Endothelial cell of umbilical vein (primary cell): ENCODE results near the gene SUFU.

ENCODE experiments used
- CTCF ChIP-seq, 2 donors: IDR thresholded peaks; 1 replicate in 1 of 2; 2 replicates in 1 of 2; pipeline ENCODE4 v1.5.1; 2011; ENCODE audit warnings: low read length in 2 of 2, mild to moderate bottlenecking in 2 of 2, moderate library complexity in 2 of 2, control low read depth in 1 of 2, inconsistent platforms in 1 of 2, low read depth in 1 of 2; ENCODE audit not compliant: insufficient read depth in 1 of 2; ENCODE audit errors: extremely low read depth in 1 of 2
- EZH2 ChIP-seq: IDR thresholded peaks from 2 replicates; pipeline ENCODE4 v1.6.1; 2012; ENCODE audit warnings: borderline replicate concordance, low read depth, mild to moderate bottlenecking, moderate library complexity, low read length, inconsistent platforms; ENCODE audit not compliant: severe bottlenecking
- FOS ChIP-seq: IDR thresholded peaks from 2 replicates; pipeline ENCODE4 v1.6.1; 2011; ENCODE audit warnings: mild to moderate bottlenecking, low read length, moderate library complexity, borderline replicate concordance; ENCODE audit not compliant: insufficient read depth
- GATA2 ChIP-seq: IDR thresholded peaks from 2 replicates; pipeline ENCODE4 v1.7.0; 2011; ENCODE audit warnings: low read depth, mild to moderate bottlenecking, moderate library complexity, mixed read lengths, low read length; ENCODE audit not compliant: insufficient read length, insufficient read depth
- JUN ChIP-seq: IDR thresholded peaks from 2 replicates; pipeline ENCODE4 v1.6.1; 2011; ENCODE audit warnings: borderline replicate concordance, low read depth; ENCODE audit not compliant: insufficient read length, insufficient read depth
- MAX ChIP-seq: IDR thresholded peaks from 2 replicates; pipeline ENCODE4 v1.6.1; 2011; ENCODE audit not compliant: insufficient read depth, insufficient read length
- MYC ChIP-seq: IDR thresholded peaks from one replicate; pipeline ENCODE4 v1.6.1; 2011; ENCODE audit warnings: mild to moderate bottlenecking, low read depth, low read length
- POLR2A ChIP-seq: IDR thresholded peaks from 2 replicates; pipeline ENCODE4 v1.6.1; 2012; ENCODE audit warnings: low read depth, mild to moderate bottlenecking, control low read depth, low read length
- POLR2AphosphoS5 ChIP-seq: IDR thresholded peaks from 2 replicates; pipeline ENCODE4 v1.6.1; 2012; ENCODE audit warnings: low read depth, mild to moderate bottlenecking, control low read depth, low read length, moderate library complexity; ENCODE audit not compliant: insufficient read depth

GRCh38 chr10:102549549-102549948 lies 45.8 kb downstream of the SUFU start:
- TF ChIP-seq EZH2 (no peak), CTCF (IDR thresholded peaks at IDR 0.05; ENCODE audit: extremely low read depth in 1 of 2, insufficient read depth in 1 of 2, low read depth in 1 of 2, low read length in 2 of 2) (no peak), POLR2AphosphoS5 (no peak), GATA2 (no peak), POLR2A (no peak), MAX (no peak), MYC (no peak), JUN (no peak), FOS (no peak)
